Breast epithelium (tissue), 4 donors: Measurements from ENCODE around the gene BAMBI. TPM values are rescaled to one million over a fixed set of nuclear protein-coding genes. Genes with fewer than 3 reads are reported as not detected.

ENCODE experiments used
- DNase-seq, 2 donors: peaks; one replicate each; pipeline ENCODE4 v3.0.0-alpha.2; 2019; ENCODE audit warnings: low spot score in 2 of 2
- H3K27ac ChIP-seq, 2 donors: fragments of 200-600 bp; sonication (generic) in 1 of 2; one replicate each; pipeline ENCODE4 v1.5.1; 2016 to 2019; ENCODE audit warnings: mild to moderate bottlenecking in 1 of 2
- H3K27me3 ChIP-seq, 2 donors: fragments of 200-600 bp; sonication (generic) in 1 of 2; one replicate each; pipeline versions ENCODE4 v1.5.1 to v1.6.0; 2017 to 2019; ENCODE audit warnings: control low read depth in 1 of 2, mild to moderate bottlenecking in 1 of 2
- H3K36me3 ChIP-seq: fragments of 200-600 bp; one replicate; pipeline ENCODE4 v1.5.1; 2019
- H3K4me1 ChIP-seq, 2 donors: fragments of 200-600 bp; sonication (generic); one replicate each; pipeline ENCODE4 v1.5.1; 2016 to 2019; ENCODE audit warnings: control low read depth in 1 of 2
- H3K4me3 ChIP-seq, 3 donors: fragments of 200-600 bp; sonication (generic); 1 replicate in 2 of 3; 2 replicates in 1 of 3; pipeline ENCODE4 v1.5.1; 2016 to 2019; ENCODE audit warnings: mild to moderate bottlenecking in 3 of 3, moderate library complexity in 2 of 3
- H3K9me3 ChIP-seq, 2 donors: fragments of 200-600 bp; sonication (generic) in 1 of 2; one replicate each; pipeline ENCODE4 v1.5.1; 2016 to 2019; ENCODE audit warnings: control low read depth in 1 of 2
- POLR2A ChIP-seq: fragments of 450-650 bp; IDR thresholded peaks from one replicate; pipeline ENCODE4 v1.6.1; 2016; ENCODE audit warnings: antibody characterized with exemption, mild to moderate bottlenecking, moderate library complexity
- POLR2AphosphoS5 ChIP-seq, 3 donors: sonication (generic); formaldehyde crosslinking; IDR thresholded peaks; one replicate each; pipeline ENCODE4 v1.6.1; 2017; ENCODE audit warnings: antibody characterized with exemption in 3 of 3
- intact Hi-C: fragments of 100-400 bp; cut with DNase I; formaldehyde crosslinking; loops from one replicate; pipeline ENCODE4 v1.15.1; 2023; ENCODE audit warnings: low total_unique reads
- total RNA-seq, 3 donors: library from RNA; depleted of rRNA; stranded (reverse); fragments of >200 nt; gene quantifications; one replicate each; pipeline ENCODE4 v1.1.0, GENCODE V29; 2016
- TF ChIP-seq, protein P1 (sequence below), 3 donors: fragments of 450-650 bp; IDR thresholded peaks; one replicate each; pipeline ENCODE4 v1.5.1; 2016 to 2017; ENCODE audit warnings: antibody characterized with exemption in 3 of 3, mild to moderate bottlenecking in 3 of 3, moderate library complexity in 3 of 3

The BAMBI gene
- total RNA-seq, 3 donors from 2014 or later: 3.4 to 41.9 (median 7.5) TPM

DNA sequence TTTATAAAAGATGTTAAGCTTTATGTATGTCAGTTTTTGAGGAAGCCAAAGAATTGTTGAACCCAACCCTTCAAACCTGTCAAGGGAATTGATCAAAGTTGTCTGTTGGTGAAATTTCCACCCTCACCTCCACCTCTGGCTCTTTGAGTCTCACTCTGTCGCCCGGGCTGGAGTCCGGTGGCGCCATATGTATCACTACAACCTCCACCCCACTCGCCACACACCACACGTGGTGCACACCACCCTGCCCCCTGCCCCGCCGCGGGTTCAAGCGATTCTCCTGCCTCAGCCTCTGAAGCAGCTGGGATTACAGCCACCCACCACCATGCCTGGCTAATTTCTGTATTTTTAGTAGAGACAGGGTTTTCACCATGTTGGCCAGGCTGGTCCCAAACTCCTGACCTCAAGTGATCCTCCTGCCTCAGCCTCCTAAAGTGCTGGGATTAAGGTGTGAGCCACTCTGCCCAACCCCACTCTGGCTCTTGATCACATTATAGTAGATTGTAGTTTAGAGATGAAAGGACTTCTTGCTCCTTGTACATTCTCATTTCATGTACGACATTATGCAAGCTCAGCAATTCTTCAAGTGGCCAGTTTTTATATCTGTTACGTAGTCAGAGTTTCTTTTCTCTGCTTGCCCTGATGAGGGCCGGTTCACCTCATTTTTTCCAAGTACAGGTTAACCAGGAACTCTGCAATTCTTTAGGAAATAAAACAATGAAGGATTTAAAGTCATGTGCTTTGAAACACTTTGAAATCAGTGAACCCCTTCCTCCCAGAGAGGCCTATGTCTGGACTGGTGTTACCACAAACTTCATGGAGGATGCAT, 7.0 kb downstream of the BAMBI start:
- H3K27ac ChIP-seq: peak overlapping the region; percentile 46 to 50
- no peaks in the 10 kb centered on the region for H3K27me3 ChIP-seq
- DNase-seq: no peak
- no peaks in the 10 kb centered on the region for H3K4me1 ChIP-seq
- no peak overlapping the region for H3K4me3 ChIP-seq
- H3K36me3 ChIP-seq: no peaks in the 10 kb centered on the region
- intact Hi-C loops: no loop called here
- no peak for TF ChIP-seq POLR2A
- no peaks in the 10 kb centered on the region for H3K9me3 ChIP-seq

DNA sequence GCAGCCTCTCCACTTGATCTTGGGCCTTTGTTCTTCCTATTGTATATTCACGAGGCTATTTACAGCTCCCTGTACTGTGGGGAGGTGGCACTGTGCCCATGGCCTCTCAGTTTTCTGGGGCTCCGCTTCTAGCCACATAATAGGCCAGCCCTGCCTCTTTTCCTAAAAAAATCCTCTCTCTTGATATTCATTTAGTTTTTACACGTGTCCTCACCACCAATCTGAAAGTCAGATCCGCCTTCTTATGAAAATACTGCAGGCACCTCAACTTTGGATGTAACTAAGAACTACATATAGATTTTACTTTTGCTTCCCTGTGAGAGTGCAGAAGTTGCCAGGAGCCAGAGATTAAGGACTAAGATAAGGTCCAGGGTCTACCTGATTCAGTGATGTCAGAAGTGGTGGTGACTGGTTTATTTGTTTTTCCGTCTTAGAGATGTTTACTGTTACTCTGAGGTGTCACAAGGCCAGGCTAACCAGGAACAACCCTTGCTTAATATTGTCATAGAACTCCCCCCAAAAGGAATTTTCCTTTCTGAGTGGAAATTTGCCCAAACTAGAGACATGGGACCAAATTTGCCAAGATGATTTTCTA, 7.8 kb downstream of the BAMBI start:
- Histone ChIP-seq H3K36me3 (no peaks in the 10 kb centered on the region), H3K27me3 (no peaks in the 10 kb centered on the region), H3K4me1 (no peaks in the 10 kb centered on the region), H3K4me3 (no peak overlapping the region), H3K9me3 (no peaks in the 10 kb centered on the region), H3K27ac (peak overlapping the region; percentile 46 to 50)
- intact Hi-C loops: no loop called here
- no peak for DNase-seq
- TF ChIP-seq POLR2AphosphoS5 (IDR thresholded peaks at IDR 0.05) (no peak), POLR2A (no peak)
- TF ChIP-seq, protein P1, sequence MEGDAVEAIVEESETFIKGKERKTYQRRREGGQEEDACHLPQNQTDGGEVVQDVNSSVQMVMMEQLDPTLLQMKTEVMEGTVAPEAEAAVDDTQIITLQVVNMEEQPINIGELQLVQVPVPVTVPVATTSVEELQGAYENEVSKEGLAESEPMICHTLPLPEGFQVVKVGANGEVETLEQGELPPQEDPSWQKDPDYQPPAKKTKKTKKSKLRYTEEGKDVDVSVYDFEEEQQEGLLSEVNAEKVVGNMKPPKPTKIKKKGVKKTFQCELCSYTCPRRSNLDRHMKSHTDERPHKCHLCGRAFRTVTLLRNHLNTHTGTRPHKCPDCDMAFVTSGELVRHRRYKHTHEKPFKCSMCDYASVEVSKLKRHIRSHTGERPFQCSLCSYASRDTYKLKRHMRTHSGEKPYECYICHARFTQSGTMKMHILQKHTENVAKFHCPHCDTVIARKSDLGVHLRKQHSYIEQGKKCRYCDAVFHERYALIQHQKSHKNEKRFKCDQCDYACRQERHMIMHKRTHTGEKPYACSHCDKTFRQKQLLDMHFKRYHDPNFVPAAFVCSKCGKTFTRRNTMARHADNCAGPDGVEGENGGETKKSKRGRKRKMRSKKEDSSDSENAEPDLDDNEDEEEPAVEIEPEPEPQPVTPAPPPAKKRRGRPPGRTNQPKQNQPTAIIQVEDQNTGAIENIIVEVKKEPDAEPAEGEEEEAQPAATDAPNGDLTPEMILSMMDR (IDR thresholded peaks at IDR 0.05): no peak

DNA sequence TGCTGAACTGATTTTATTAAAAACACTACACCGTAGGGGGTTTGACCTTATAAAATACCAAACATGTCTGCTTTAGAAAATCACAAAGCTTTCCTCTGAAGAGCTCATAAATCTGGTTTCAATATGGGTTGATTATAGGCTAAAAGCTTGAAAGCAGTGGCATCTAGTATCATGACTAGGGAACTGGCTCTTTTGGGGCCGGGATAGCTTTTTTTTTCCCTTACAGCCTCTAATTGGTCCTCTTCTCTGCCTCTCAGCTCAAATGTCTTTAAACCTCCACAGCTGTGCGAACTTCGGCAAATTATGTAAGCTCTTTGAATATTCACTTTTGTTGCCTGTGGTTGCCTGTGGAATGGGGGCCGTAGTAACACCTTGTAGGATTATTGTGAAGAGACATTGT, 8.4 kb downstream of the BAMBI start:
- Histone ChIP-seq H3K27ac (peak overlapping the region; percentile 12 to 50), H3K4me1 (no peaks in the 10 kb centered on the region), H3K27me3 (no peaks in the 10 kb centered on the region), H3K4me3 (no peak overlapping the region), H3K36me3 (no peaks in the 10 kb centered on the region), H3K9me3 (no peaks in the 10 kb centered on the region)
- DNase-seq: no peak
- intact Hi-C loops: no loop called here
- TF ChIP-seq POLR2A (no peak), POLR2AphosphoS5 (IDR thresholded peaks at IDR 0.05) (no peak)
- TF ChIP-seq, protein P1 (IDR thresholded peaks at IDR 0.05): no peak

DNA sequence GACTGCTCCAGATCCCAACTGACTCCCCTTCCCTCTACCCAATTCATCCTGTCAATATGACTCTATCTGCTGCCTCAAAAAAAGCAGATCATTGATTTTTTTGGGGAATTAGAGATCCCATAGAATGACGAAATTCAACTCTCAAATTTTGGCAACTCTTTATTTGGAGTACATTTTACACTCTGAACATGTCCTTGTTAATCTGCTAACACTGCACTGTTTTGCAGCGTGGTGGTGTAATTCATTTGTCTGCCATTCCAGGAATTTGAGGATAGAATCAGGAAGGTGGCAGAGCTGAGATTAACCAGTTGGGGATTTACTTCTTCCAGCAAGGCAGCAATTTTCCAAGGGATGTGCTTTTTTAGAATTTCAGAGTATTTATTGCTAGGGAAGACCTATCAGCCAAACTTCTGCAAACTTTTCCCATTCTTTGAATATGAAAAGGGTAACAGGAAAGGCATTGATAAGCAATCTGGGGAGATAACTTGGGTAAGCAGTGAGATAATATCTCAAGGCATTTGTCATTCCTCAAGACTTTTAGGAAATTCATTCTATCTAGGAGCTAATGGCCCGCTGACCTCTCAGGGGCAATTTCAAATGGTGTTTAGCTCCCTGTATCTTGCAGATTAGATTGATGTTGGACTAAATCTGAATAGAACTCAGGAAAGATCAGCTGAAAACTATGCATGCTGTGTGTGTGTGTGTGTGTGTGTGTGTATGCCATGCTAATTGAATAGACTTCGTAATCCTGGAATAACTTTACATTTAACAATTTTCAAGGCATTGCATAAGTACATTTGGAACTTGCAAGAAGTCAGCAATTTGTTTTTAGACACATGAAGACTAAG, 9.7 kb downstream of the BAMBI start:
- H3K36me3 ChIP-seq: no peaks in the 10 kb centered on the region

DNA sequence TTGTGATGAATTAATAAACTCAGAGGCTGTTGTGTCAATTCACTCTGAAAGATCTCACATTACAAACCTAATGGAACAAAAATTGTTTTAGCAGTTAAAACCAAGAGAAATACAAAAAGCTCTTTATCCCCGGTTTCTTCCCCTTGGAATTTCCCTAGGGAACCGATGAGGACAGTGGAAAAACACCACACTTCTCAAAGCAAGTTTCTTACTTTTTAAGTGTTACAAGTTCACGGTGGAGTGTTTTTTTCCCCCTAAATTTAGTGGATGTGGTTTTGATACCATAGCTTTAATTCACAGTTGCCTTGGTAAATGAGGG, 10.3 kb downstream of the BAMBI start:
- no peak overlapping the region for H3K4me3 ChIP-seq
- no peaks in the 10 kb centered on the region for H3K9me3 ChIP-seq
- no peaks in the 10 kb centered on the region for H3K4me1 ChIP-seq
- intact Hi-C loops: no loop called here
- no peaks in the 10 kb centered on the region for H3K36me3 ChIP-seq
- TF ChIP-seq, protein P1 (IDR thresholded peaks at IDR 0.05): no peak
- no peak for TF ChIP-seq POLR2A
- TF ChIP-seq POLR2AphosphoS5 (IDR thresholded peaks at IDR 0.05): no peak
- DNase-seq: no peak
- no peak overlapping the region for H3K27ac ChIP-seq
- no peaks in the 10 kb centered on the region for H3K27me3 ChIP-seq

More for the DNA sequence above, 9.7 kb downstream of the BAMBI start:
- no peak for DNase-seq
- no peak for TF ChIP-seq POLR2A
- TF ChIP-seq, protein P1 (IDR thresholded peaks at IDR 0.05): no peak
- TF ChIP-seq POLR2AphosphoS5 (IDR thresholded peaks at IDR 0.05): no peak
- Histone ChIP-seq H3K4me3 (no peak overlapping the region), H3K4me1 (no peaks in the 10 kb centered on the region), H3K27me3 (no peaks in the 10 kb centered on the region), H3K9me3 (no peaks in the 10 kb centered on the region), H3K27ac (no peak overlapping the region)
- intact Hi-C loops: no loop called here
